Measurements from ENCODE around the gene SLC25A48.

Gene SLC25A48

GRCh38 chr5:135825373-135826220 lies 8.9 kb upstream of the SLC25A48 start:
- Mint-ChIP-seq H3K27me3 (peaks cover 7% of the 10 kb centered on the region), H3K27ac (no peak overlapping the region), H3K4me1 (ENCODE audit: low read depth) (no peaks in the 10 kb centered on the region), H3K36me3 (ENCODE audit: low read depth) (no peaks in the 10 kb centered on the region), H3K4me3 (no peak overlapping the region), H3K9me3 (no peaks in the 10 kb centered on the region)

- peaks cover 9% of the 10 kb centered on the region for H3K27me3 Mint-ChIP-seq
- H3K4me3 Mint-ChIP-seq = no peak overlapping the region
- H3K4me1 Mint-ChIP-seq (ENCODE audit: low read depth) = no peaks in the 10 kb centered on the region
- no peaks in the 10 kb centered on the region for H3K36me3 Mint-ChIP-seq (ENCODE audit: low read depth)
- H3K9me3 Mint-ChIP-seq = no peaks in the 10 kb centered on the region
- no peak overlapping the region for H3K27ac Mint-ChIP-seq
Observed at GRCh38 chr5:135826221-135826525, 8.3 kb upstream of the SLC25A48 start.

- H3K27me3 Mint-ChIP-seq = peaks cover 19% of the 10 kb centered on the region
- no peak overlapping the region for H3K4me3 Mint-ChIP-seq
Observed at GRCh38 chr5:135826994-135827671, 7.3 kb upstream of the SLC25A48 start.

GRCh38 chr5:135827965-135828781 lies 6.3 kb upstream of the SLC25A48 start:
- Mint-ChIP-seq H3K4me3 (no peak overlapping the region), H3K27ac (no peak overlapping the region), H3K9me3 (no peaks in the 10 kb centered on the region), H3K4me1 (ENCODE audit: low read depth) (no peaks in the 10 kb centered on the region), H3K36me3 (ENCODE audit: low read depth) (no peaks in the 10 kb centered on the region), H3K27me3 (peaks cover 28% of the 10 kb centered on the region)

More at GRCh38 chr5:135826994-135827671, 7.3 kb upstream of the SLC25A48 start:
- Mint-ChIP-seq H3K27ac (no peak overlapping the region), H3K4me1 (ENCODE audit: low read depth) (no peaks in the 10 kb centered on the region), H3K36me3 (ENCODE audit: low read depth) (no peaks in the 10 kb centered on the region), H3K9me3 (no peaks in the 10 kb centered on the region)

GRCh38 chr5:135828782-135829127 lies 5.7 kb upstream of the SLC25A48 start:
- H3K4me1 Mint-ChIP-seq (ENCODE audit: low read depth) = no peaks in the 10 kb centered on the region
- no peak overlapping the region for H3K27ac Mint-ChIP-seq
- no peak overlapping the region for H3K4me3 Mint-ChIP-seq
- H3K9me3 Mint-ChIP-seq = no peaks in the 10 kb centered on the region
- peaks cover 28% of the 10 kb centered on the region for H3K27me3 Mint-ChIP-seq
- no peaks in the 10 kb centered on the region for H3K36me3 Mint-ChIP-seq (ENCODE audit: low read depth)

- no peaks in the 10 kb centered on the region for H3K36me3 Mint-ChIP-seq (ENCODE audit: low read depth)
- no peak overlapping the region for H3K4me3 Mint-ChIP-seq
- H3K9me3 Mint-ChIP-seq = no peaks in the 10 kb centered on the region
- H3K27me3 Mint-ChIP-seq = peaks cover 30% of the 10 kb centered on the region
- H3K4me1 Mint-ChIP-seq (ENCODE audit: low read depth) = peaks cover 2% of the 10 kb centered on the region
- no peak overlapping the region for H3K27ac Mint-ChIP-seq
Observed at GRCh38 chr5:135829179-135829578, 5.3 kb upstream of the SLC25A48 start.

GRCh38 chr5:135829681-135830383 lies 4.6 kb upstream of the SLC25A48 start:
- Mint-ChIP-seq H3K4me3 (no peak overlapping the region), H3K27ac (no peak overlapping the region), H3K9me3 (no peaks in the 10 kb centered on the region), H3K36me3 (ENCODE audit: low read depth) (no peaks in the 10 kb centered on the region), H3K27me3 (peaks cover 32% of the 10 kb centered on the region), H3K4me1 (ENCODE audit: low read depth) (peaks cover 4% of the 10 kb centered on the region)

GRCh38 chr5:135830384-135830700 lies 4.1 kb upstream of the SLC25A48 start:
- H3K36me3 Mint-ChIP-seq (ENCODE audit: low read depth) = no peaks in the 10 kb centered on the region
- no peak overlapping the region for H3K27ac Mint-ChIP-seq
- no peak overlapping the region for H3K4me3 Mint-ChIP-seq
- peaks cover 37% of the 10 kb centered on the region for H3K27me3 Mint-ChIP-seq
- H3K4me1 Mint-ChIP-seq (ENCODE audit: low read depth) = peaks cover 4% of the 10 kb centered on the region
- no peaks in the 10 kb centered on the region for H3K9me3 Mint-ChIP-seq

- no peaks in the 10 kb centered on the region for H3K9me3 Mint-ChIP-seq
- H3K4me3 Mint-ChIP-seq = no peak overlapping the region
- no peaks in the 10 kb centered on the region for H3K36me3 Mint-ChIP-seq (ENCODE audit: low read depth)
- peaks cover 37% of the 10 kb centered on the region for H3K27me3 Mint-ChIP-seq
- no peak overlapping the region for H3K27ac Mint-ChIP-seq
- peaks cover 4% of the 10 kb centered on the region for H3K4me1 Mint-ChIP-seq (ENCODE audit: low read depth)
Observed at GRCh38 chr5:135830876-135831275, 3.6 kb upstream of the SLC25A48 start.

GRCh38 chr5:135831439-135831838 lies 3.0 kb upstream of the SLC25A48 start:
- Mint-ChIP-seq H3K27ac (no peak overlapping the region), H3K27me3 (peaks cover 42% of the 10 kb centered on the region)

GRCh38 chr5:135831851-135832555 lies 2.5 kb upstream of the SLC25A48 start:
- Mint-ChIP-seq H3K27ac (no peak overlapping the region), H3K27me3 (peaks cover 46% of the 10 kb centered on the region), H3K9me3 (no peaks in the 10 kb centered on the region), H3K4me3 (no peak overlapping the region), H3K4me1 (ENCODE audit: low read depth) (peaks cover 4% of the 10 kb centered on the region), H3K36me3 (ENCODE audit: low read depth) (no peaks in the 10 kb centered on the region)

More at GRCh38 chr5:135831439-135831838, 3.0 kb upstream of the SLC25A48 start:
- no peaks in the 10 kb centered on the region for H3K36me3 Mint-ChIP-seq (ENCODE audit: low read depth)
- H3K9me3 Mint-ChIP-seq = no peaks in the 10 kb centered on the region
- H3K4me3 Mint-ChIP-seq = no peak overlapping the region
- peaks cover 4% of the 10 kb centered on the region for H3K4me1 Mint-ChIP-seq (ENCODE audit: low read depth)

GRCh38 chr5:135832941-135833920 lies 1.2 kb upstream of the SLC25A48 start:
- Mint-ChIP-seq H3K27me3 (peaks cover 50% of the 10 kb centered on the region), H3K36me3 (ENCODE audit: low read depth) (no peaks in the 10 kb centered on the region), H3K4me1 (ENCODE audit: low read depth) (peaks cover 4% of the 10 kb centered on the region), H3K9me3 (no peaks in the 10 kb centered on the region), H3K27ac (no peak overlapping the region), H3K4me3 (no peak overlapping the region)

- Mint-ChIP-seq H3K27ac (no peak overlapping the region), H3K9me3 (no peaks in the 10 kb centered on the region), H3K4me1 (ENCODE audit: low read depth) (peaks cover 4% of the 10 kb centered on the region), H3K4me3 (no peak overlapping the region), H3K27me3 (peaks cover 51% of the 10 kb centered on the region), H3K36me3 (ENCODE audit: low read depth) (no peaks in the 10 kb centered on the region)
Observed at GRCh38 chr5:135833961-135834638, 363 bp upstream of the SLC25A48 start.

Measured in stimulated activated naive CD8-positive, alpha-beta T cell treated with anti-CD3 and anti-CD28 coated beads, Interleukin-15, Interleukin-2, amounts not matched to agents 100 ng/mL and 50 ng/mL, for 24 hours (primary cell).